Stimulated activated CD8-positive, alpha-beta memory T cell treated with anti-CD3 and anti-CD28 coated beads, Interleukin-15, amount 100 ng/mL, for 4 hours (primary cell): ENCODE measurements around the gene FBXW11.
A peak's percentile ranks its signal among the peaks of the same experiment; 100 is the strongest.
"Not testable (repeated sequence)": the region's sequence is repeated elsewhere in the genome, so short reads cannot be mapped to it uniquely, and the experiment has no call there.

Experiments used
- DNase-seq, 2 donors: peaks; one replicate each; pipeline ENCODE4 v3.0.0-alpha.2; 2020; ENCODE audit warnings: low read depth in 2 of 2

Gene FBXW11

GRCh38 chr5:172020110-172020786, 13.8 kb upstream of the FBXW11 start:
- not testable (repeated sequence) for DNase-seq

- no peak for DNase-seq
These were observed 8.9 kb upstream of the FBXW11 start for GRCh38 chr5:172015346-172015745.

- no peak for DNase-seq
These were observed 3.8 kb upstream of the FBXW11 start for GRCh38 chr5:172010278-172010677.

- DNase-seq, result no peak
These were observed 3.3 kb upstream of the FBXW11 start for GRCh38 chr5:172009536-172010270.

GRCh38 chr5:172008689-172009141, 2.3 kb upstream of the FBXW11 start:
- DNase-seq, result no peak

GRCh38 chr5:172008111-172008455, 1.6 kb upstream of the FBXW11 start:
- DNase-seq, result no peak

GRCh38 chr5:172007175-172008110, 1.0 kb upstream of the FBXW11 start:
- no peak for DNase-seq

- DNase-seq, result no peak
These were observed 624 bp downstream of the FBXW11 start for GRCh38 chr5:172005708-172006320.

- peak in 1 of 2 donors; percentile 27 for DNase-seq
These were observed 1.6 kb downstream of the FBXW11 start for GRCh38 chr5:172004824-172005237.

GRCh38 chr5:172003746-172004145, 2.7 kb downstream of the FBXW11 start:
- no peak for DNase-seq

GRCh38 chr5:172002840-172003512, 3.5 kb downstream of the FBXW11 start:
- no peak for DNase-seq

GRCh38 chr5:172002310-172002709, 4.1 kb downstream of the FBXW11 start:
- DNase-seq, result no peak

GRCh38 chr5:171999877-172000276, 6.6 kb downstream of the FBXW11 start:
- no peak for DNase-seq

GRCh38 chr5:171999100-171999499, 7.3 kb downstream of the FBXW11 start:
- DNase-seq, result no peak

GRCh38 chr5:171997011-171997410, 9.4 kb downstream of the FBXW11 start:
- DNase-seq, result no peak

- DNase-seq, result no peak
These were observed 13.6 kb downstream of the FBXW11 start for GRCh38 chr5:171992813-171993212.

GRCh38 chr5:171992305-171992704, 14.1 kb downstream of the FBXW11 start:
- DNase-seq, result no peak

GRCh38 chr5:171990713-171991015, 15.8 kb downstream of the FBXW11 start:
- no peak for DNase-seq

GRCh38 chr5:171989946-171990712, 16.3 kb downstream of the FBXW11 start:
- no peak for DNase-seq

GRCh38 chr5:171989276-171989675, 17.2 kb downstream of the FBXW11 start:
- DNase-seq, result no peak

GRCh38 chr5:171986772-171987171, 19.7 kb downstream of the FBXW11 start:
- no peak for DNase-seq
